B cell (primary cell): ENCODE measurements around the gene LRRIQ4. TPM values are rescaled to one million over a fixed set of nuclear protein-coding genes. Genes with fewer than 3 reads are reported as not detected.

Experiments
- ATAC-seq: fragments of 200-7000 bp; cut with Tn5 transposase; one replicate; pipeline ENCODE4 v1.10.0; 2021; ENCODE audit warnings: low read depth, mild to moderate bottlenecking, moderate number of reproducible peaks, moderate library complexity
- CTCF ChIA-PET: fragments of 350-600 bp; sonication (Branson Sonifier 250); formaldehyde crosslinking; loops from one replicate; lab custom pipeline; 2021; ENCODE audit warnings: antibody characterized with exemption, inconsistent platforms; lab: Charles Lee
- POLR2A ChIA-PET: fragments of 350-600 bp; sonication (Branson Sonifier 250); formaldehyde crosslinking; loops from one replicate; lab custom pipeline; 2021; ENCODE audit warnings: antibody characterized with exemption; lab: Charles Lee
- DNase-seq: peaks from one replicate; pipeline ENCODE4 v3.0.0; 2013
- H2AFZ ChIP-seq: 2 replicates; pipeline ENCODE4 v1.6.1; 2012; ENCODE audit warnings: mild to moderate bottlenecking, low read depth, low read length; ENCODE audit not compliant: insufficient read depth, poor library complexity, severe bottlenecking
- H3K27ac ChIP-seq, 2 donors: 1 replicate in 1 of 2; 2 replicates in 1 of 2; pipeline ENCODE4 v1.5.1; 2012 to 2013; ENCODE audit warnings: low read length in 2 of 2, mild to moderate bottlenecking in 2 of 2, moderate library complexity in 1 of 2
- H3K27me3 ChIP-seq, 4 experiments: fragments of 200-600 bp in 1 of 4; sonication (generic) in 1 of 4; replicated peaks in 1 of 4; 1 replicate in 2 of 4; 2 replicates in 2 of 4; pipeline versions ENCODE4 v1.6.1 to v1.7.0; 2013 to 2016; ENCODE audit warnings: low read length in 3 of 4, mild to moderate bottlenecking in 2 of 4, mixed read lengths in 1 of 4, moderate library complexity in 1 of 4; ENCODE audit not compliant: insufficient read depth in 4 of 4, control insufficient read depth in 3 of 4; ENCODE audit errors: control extremely low read depth in 1 of 4
- H3K36me3 ChIP-seq, 2 experiments: replicated peaks in 1 of 2; 1 replicate in 1 of 2; 2 replicates in 1 of 2; pipeline versions ENCODE4 v1.6.1 to v1.7.1; 2013; ENCODE audit warnings: low read length in 1 of 2; ENCODE audit not compliant: insufficient read depth in 2 of 2, control insufficient read depth in 1 of 2; ENCODE audit errors: control extremely low read depth in 1 of 2, extremely low read depth in 1 of 2
- H3K4me1 ChIP-seq, 2 donors: fragments of 200-600 bp in 1 of 2; sonication (generic) in 1 of 2; 1 replicate in 1 of 2; 2 replicates in 1 of 2; pipeline versions ENCODE4 v1.5.1 to v1.6.1; 2013 to 2017; ENCODE audit warnings: low read length in 2 of 2; ENCODE audit not compliant: control insufficient read depth in 2 of 2, insufficient read depth in 2 of 2
- H3K4me2 ChIP-seq: replicated peaks from 2 replicates; pipeline ENCODE3; 2012; ENCODE audit warnings: mild to moderate bottlenecking, low read depth, low read length; ENCODE audit not compliant: poor library complexity, severe bottlenecking
- H3K4me3 ChIP-seq, 5 experiments: fragments of 200-600 bp in 1 of 5; sonication (generic) in 1 of 5; 1 replicate in 3 of 5; 2 replicates in 2 of 5; pipeline versions ENCODE4 v1.5.1 to v1.7.0; 2011 to 2016; ENCODE audit warnings: low read length in 4 of 5, mild to moderate bottlenecking in 4 of 5, low read depth in 2 of 5, control low read depth in 1 of 5, moderate library complexity in 1 of 5; ENCODE audit not compliant: insufficient read depth in 1 of 5; ENCODE audit errors: control extremely low read depth in 1 of 5, extremely low read depth in 1 of 5
- H3K79me2 ChIP-seq: fragments of 200-600 bp; sonication (generic); one replicate; pipeline ENCODE4 v1.6.0; 2016; ENCODE audit warnings: low read length; ENCODE audit not compliant: control insufficient read depth, insufficient read depth
- H3K9ac ChIP-seq: fragments of 200-600 bp; sonication (generic); 2 replicates; pipeline ENCODE4 v1.6.1; 2017; ENCODE audit warnings: mild to moderate bottlenecking, low read length, moderate library complexity
- H3K9me3 ChIP-seq, 3 donors: one replicate each; pipeline versions ENCODE4 v1.6.1 to v1.7.1; 2013; ENCODE audit warnings: low read length in 2 of 3; ENCODE audit not compliant: control insufficient read depth in 2 of 3, insufficient read depth in 1 of 3; ENCODE audit errors: control extremely low read depth in 1 of 3
- H4K20me1 ChIP-seq: 2 replicates; pipeline ENCODE4 v1.6.0; 2012; ENCODE audit warnings: mild to moderate bottlenecking, low read length; ENCODE audit not compliant: insufficient read depth, control insufficient read depth, poor library complexity, severe bottlenecking
- H3K27ac Mint-ChIP-seq: one replicate; pipeline ENCODE4 v1.8.0; 2021; ENCODE audit warnings: mixed read lengths
- H3K27me3 Mint-ChIP-seq: one replicate; pipeline ENCODE4 v1.8.0; 2021; ENCODE audit warnings: mixed read lengths
- H3K4me1 Mint-ChIP-seq: one replicate; pipeline ENCODE4 v1.8.0; 2021; ENCODE audit warnings: mixed read lengths
- H3K4me3 Mint-ChIP-seq: one replicate; pipeline ENCODE4 v1.8.0; 2021; ENCODE audit warnings: mixed read lengths
- H3K9me3 Mint-ChIP-seq: one replicate; pipeline ENCODE4 v1.8.0; 2022; ENCODE audit warnings: mixed read lengths; ENCODE audit not compliant: insufficient read depth
- CTCF ChIP-seq: fragments of 200-600 bp; IDR thresholded peaks from one replicate; pipeline ENCODE4 v1.8.0; 2022; ENCODE audit warnings: antibody characterized with exemption, mild to moderate bottlenecking
- EZH2 ChIP-seq: IDR thresholded peaks from 2 replicates; pipeline ENCODE4 v1.6.1; 2012; ENCODE audit warnings: borderline replicate concordance, low read depth, mild to moderate bottlenecking, moderate library complexity, low read length; ENCODE audit not compliant: insufficient read depth, poor library complexity, severe bottlenecking
- WGBS: methylation state at CpG from one replicate; pipeline ENCODE4 v1.1.5; 2013; ENCODE audit warnings: missing lambda C conversion rate; ENCODE audit not compliant: insufficient coverage; 5-methylcytosine and 5-hydroxymethylcytosine counted together
- intact Hi-C: fragments of 100-400 bp; cut with micrococcal nuclease; formaldehyde crosslinking; loops from one replicate; pipeline ENCODE4 v1.10.0; 2022
- polyA plus RNA-seq: library from polyadenylated mRNA; depleted of rRNA; stranded (reverse); fragments of >200 nt; gene quantifications from 2 replicates; pipeline ENCODE4 v1.2.3, GENCODE V29; 2012
- total RNA-seq, 2 donors: library from RNA; stranded (reverse); fragments of 120-200 nt in 1 of 2; gene quantifications; 1 replicate in 1 of 2; 2 replicates in 1 of 2; pipeline versions ENCODE4 v1.2.3 to v1.2.4, GENCODE V29; 2013 to 2022

The LRRIQ4 gene
- total and polyA plus RNA-seq, 2 donors (not counting 1 experiment from before 2014, with no cell fraction given), result 0.04 to 0.71 TPM

GRCh38 chr3:169822540-169822939 lies 9.9 kb downstream of the LRRIQ4 start:
- H2AFZ ChIP-seq, result no peak overlapping the region
- no peaks in the 10 kb centered on the region for H3K79me2 ChIP-seq
- H3K36me3 ChIP-seq, result no peaks in the 10 kb centered on the region
- no peak for TF ChIP-seq EZH2
- TF ChIP-seq CTCF, result no peak
- H3K4me3 ChIP-seq, result no peak overlapping the region
- no peak overlapping the region for H3K9ac ChIP-seq
- no peak overlapping the region for H3K27ac Mint-ChIP-seq
- no peaks in the 10 kb centered on the region for H3K9me3 ChIP-seq
- 97% methylated on average over 20 of the region's 20 CpGs for WGBS
- no peak overlapping the region for H3K27ac ChIP-seq
- intact Hi-C loops, result no loop called here
- H3K9me3 Mint-ChIP-seq, result no peaks in the 10 kb centered on the region
- H3K27me3 ChIP-seq, result no peaks in the 10 kb centered on the region
- ATAC-seq (no peak), DNase-seq (no peak)
- H3K4me1 Mint-ChIP-seq, result peaks cover 7% of the 10 kb centered on the region
- POLR2A ChIA-PET, result no interaction called here
- H3K27me3 Mint-ChIP-seq, result no peaks in the 10 kb centered on the region
- peaks cover 0 to 9% of the 10 kb centered on the region in 2 donors for H3K4me1 ChIP-seq
- H3K4me2 ChIP-seq, result no peak overlapping the region
- H4K20me1 ChIP-seq, result no peaks in the 10 kb centered on the region
- CTCF ChIA-PET, result interaction anchor here (0.6 to 1.1 kb wide), 2 partner anchors 9 to 50 kb away, joined by 3 read pairs; no protein-coding TSS in a partner anchor
- no peak overlapping the region for H3K4me3 Mint-ChIP-seq

- H2AFZ ChIP-seq, result no peak overlapping the region
- intact Hi-C loops, result no loop called here
- H3K9me3 ChIP-seq, result no peaks in the 10 kb centered on the region
- H3K79me2 ChIP-seq, result no peaks in the 10 kb centered on the region
- no peaks in the 10 kb centered on the region for H4K20me1 ChIP-seq
- no peaks in the 10 kb centered on the region for H3K27me3 ChIP-seq
- no peak for DNase-seq
- Mint-ChIP-seq H3K4me3 (no peak overlapping the region), H3K27me3 (no peaks in the 10 kb centered on the region), H3K9me3 (no peaks in the 10 kb centered on the region), H3K27ac (no peak overlapping the region), H3K4me1 (peaks cover 7% of the 10 kb centered on the region)
- no peak overlapping the region for H3K4me3 ChIP-seq
- H3K4me2 ChIP-seq, result no peak overlapping the region
- WGBS, result 80% methylated on average over 1 of the region's 6 CpGs
- H3K27ac ChIP-seq, result no peak overlapping the region
- H3K4me1 ChIP-seq, result peaks cover 0 to 8% of the 10 kb centered on the region in 2 donors
- ChIA-PET CTCF (interaction anchor here (1.1 kb wide), 1 partner anchor 9 kb away, joined by 3 read pairs; no protein-coding TSS in a partner anchor), POLR2A (no interaction called here)
- ATAC-seq, result no peak
- H3K36me3 ChIP-seq, result no peaks in the 10 kb centered on the region
- TF ChIP-seq CTCF (no peak), EZH2 (no peak)
- H3K9ac ChIP-seq, result no peak overlapping the region
Measured at GRCh38 chr3:169822983-169823382, 10.3 kb downstream of the LRRIQ4 start.
